Mesothelial cell of epicardium (in vitro differentiated cells): ENCODE measurements around the gene ARHGEF17. TPM values are rescaled to one million over a fixed set of nuclear protein-coding genes. Genes with fewer than 3 reads are reported as not detected.

Source experiments
- DNase-seq, 2 experiments: peaks; one replicate each; pipeline ENCODE4 v3.0.0; 2021; ENCODE audit warnings: low spot score in 2 of 2; ENCODE audit not compliant: unreplicated experiment in 2 of 2
- H3K27ac Mint-ChIP-seq: 2 replicates; pipeline ENCODE4 v1.8.0; 2021; ENCODE audit warnings: mixed read lengths
- H3K27me3 Mint-ChIP-seq: 2 replicates; pipeline ENCODE4 v1.8.0; 2021; ENCODE audit warnings: low read depth, mixed read lengths
- H3K36me3 Mint-ChIP-seq: 2 replicates; pipeline ENCODE4 v1.8.0; 2021; ENCODE audit warnings: mixed read lengths
- H3K4me1 Mint-ChIP-seq: 2 replicates; pipeline ENCODE4 v1.8.0; 2021; ENCODE audit warnings: mixed read lengths
- H3K4me3 Mint-ChIP-seq: 2 replicates; pipeline ENCODE4 v1.8.0; 2021; ENCODE audit warnings: mild to moderate bottlenecking, moderate library complexity, mixed read lengths
- H3K9me3 Mint-ChIP-seq: 2 replicates; pipeline ENCODE4 v1.8.0; 2021; ENCODE audit warnings: mixed read lengths
- CTCF ChIP-seq: fragments of 200-600 bp; sonication (generic); IDR thresholded peaks from one replicate; pipeline ENCODE4 v1.5.0; 2021; ENCODE audit warnings: antibody characterized with exemption; ENCODE audit not compliant: unreplicated experiment
- total RNA-seq: library from RNA; stranded (reverse); gene quantifications from 3 replicates; pipeline ENCODE4 v1.2.1, GENCODE V29; 2021

The ARHGEF17 gene
- total RNA-seq, 1 donor from 2014 or later = 150 TPM

- Mint-ChIP-seq H3K9me3 (no peaks in the 10 kb centered on the region), H3K36me3 (no peaks in the 10 kb centered on the region), H3K4me3 (no peak overlapping the region), H3K4me1 (peaks cover 22% of the 10 kb centered on the region), H3K27ac (no peak overlapping the region), H3K27me3 (no peaks in the 10 kb centered on the region)
- TF ChIP-seq CTCF = no peak
- DNase-seq = no peak
These were observed 71.3 kb downstream of the ARHGEF17 start for GRCh38 chr11:73379189-73379880.

GRCh38 chr11:73380331-73380730, 72.3 kb downstream of the ARHGEF17 start:
- Mint-ChIP-seq H3K4me3 (no peak overlapping the region), H3K27me3 (no peaks in the 10 kb centered on the region), H3K36me3 (no peaks in the 10 kb centered on the region), H3K9me3 (no peaks in the 10 kb centered on the region), H3K4me1 (peaks cover 25% of the 10 kb centered on the region), H3K27ac (no peak overlapping the region)
- no peak for DNase-seq
- TF ChIP-seq CTCF = no peak

- Mint-ChIP-seq H3K9me3 (no peaks in the 10 kb centered on the region), H3K4me3 (no peak overlapping the region), H3K27me3 (no peaks in the 10 kb centered on the region), H3K36me3 (no peaks in the 10 kb centered on the region), H3K27ac (no peak overlapping the region), H3K4me1 (peaks cover 25% of the 10 kb centered on the region)
- DNase-seq = no peak
- TF ChIP-seq CTCF = no peak
These were observed 72.9 kb downstream of the ARHGEF17 start for GRCh38 chr11:73380897-73381410.

- Mint-ChIP-seq H3K9me3 (no peaks in the 10 kb centered on the region), H3K4me3 (no peak overlapping the region), H3K4me1 (peaks cover 30% of the 10 kb centered on the region), H3K27ac (no peak overlapping the region), H3K27me3 (no peaks in the 10 kb centered on the region), H3K36me3 (no peaks in the 10 kb centered on the region)
- no peak for DNase-seq
- no peak for TF ChIP-seq CTCF
These were observed 73.5 kb downstream of the ARHGEF17 start for GRCh38 chr11:73381589-73381988.

- no peaks in the 10 kb centered on the region for H3K36me3 Mint-ChIP-seq
- TF ChIP-seq CTCF = no peak
- no peaks in the 10 kb centered on the region for H3K27me3 Mint-ChIP-seq
- H3K9me3 Mint-ChIP-seq = no peaks in the 10 kb centered on the region
- H3K4me3 Mint-ChIP-seq = no peak overlapping the region
- H3K4me1 Mint-ChIP-seq = peaks cover 29% of the 10 kb centered on the region
- DNase-seq = no peak
- H3K27ac Mint-ChIP-seq = no peak overlapping the region
These were observed 74.1 kb downstream of the ARHGEF17 start for GRCh38 chr11:73382183-73382582.

- no peak for DNase-seq
- H3K27me3 Mint-ChIP-seq = no peaks in the 10 kb centered on the region
- H3K4me3 Mint-ChIP-seq = no peak overlapping the region
- H3K36me3 Mint-ChIP-seq = no peaks in the 10 kb centered on the region
- no peaks in the 10 kb centered on the region for H3K9me3 Mint-ChIP-seq
- peaks cover 33% of the 10 kb centered on the region for H3K4me1 Mint-ChIP-seq
- no peak overlapping the region for H3K27ac Mint-ChIP-seq
- no peak for TF ChIP-seq CTCF
These were observed 74.7 kb downstream of the ARHGEF17 start for GRCh38 chr11:73382747-73383146.
